Stomach (tissue), 9 donors: ENCODE data around the gene SLC25A51. TPM values are rescaled to one million over a fixed set of nuclear protein-coding genes. Genes with fewer than 3 reads are reported as not detected.
"Not testable (repeated sequence)": the region's sequence is repeated elsewhere in the genome, so short reads cannot be mapped to it uniquely, and the experiment has no call there.

ENCODE experiments used
- DNase-seq, 2 donors: peaks; one replicate each; pipeline versions ENCODE4 v3.0.0 to v3.0.0-alpha.2; 2013 to 2019
- H3K27ac ChIP-seq, 5 donors: fragments of 200-600 bp in 4 of 5; sonication (generic) in 4 of 5; one replicate each; pipeline ENCODE4 v1.5.1; 2013 to 2019; ENCODE audit warnings: mild to moderate bottlenecking in 1 of 5, moderate library complexity in 1 of 5
- H3K27me3 ChIP-seq, 3 donors: fragments of 200-600 bp; sonication (generic); one replicate each; pipeline ENCODE4 v1.5.1; 2017 to 2019; ENCODE audit warnings: mixed run types in 1 of 3
- H3K36me3 ChIP-seq, 4 donors: fragments of 200-600 bp; sonication (generic); 1 replicate in 3 of 4; 2 replicates in 1 of 4; pipeline ENCODE4 v1.5.1; 2016 to 2019
- H3K4me1 ChIP-seq, 4 donors: fragments of 200-600 bp; sonication (generic); one replicate each; pipeline ENCODE4 v1.5.1; 2016 to 2019
- H3K4me3 ChIP-seq, 4 donors: fragments of 200-600 bp; sonication (generic) in 3 of 4; one replicate each; pipeline ENCODE4 v1.5.1; 2016 to 2019; ENCODE audit warnings: mild to moderate bottlenecking in 1 of 4
- H3K9me3 ChIP-seq, 4 donors: fragments of 200-600 bp; sonication (generic); one replicate each; pipeline ENCODE4 v1.5.1; 2016 to 2019
- CTCF ChIP-seq, 7 experiments: fragments of 450-650 bp in 4 of 7; fragments of 200-600 bp in 3 of 7; sonication (generic) in 3 of 7; IDR thresholded peaks; one replicate each; pipeline ENCODE4 v1.5.1; 2016 to 2019; ENCODE audit warnings: antibody characterized with exemption in 7 of 7, control low read depth in 2 of 7, mild to moderate bottlenecking in 1 of 7
- EP300 ChIP-seq: sonication (generic); formaldehyde crosslinking; IDR thresholded peaks from one replicate; pipeline ENCODE4 v1.6.1; 2017; ENCODE audit warnings: antibody characterized with exemption
- POLR2A ChIP-seq, 4 donors: fragments of 450-650 bp; IDR thresholded peaks; one replicate each; pipeline ENCODE4 v1.6.1; 2016; ENCODE audit warnings: antibody characterized with exemption in 4 of 4, control low read depth in 2 of 4, mild to moderate bottlenecking in 1 of 4, moderate library complexity in 1 of 4
- POLR2AphosphoS5 ChIP-seq, 3 donors: sonication (generic); formaldehyde crosslinking; IDR thresholded peaks; one replicate each; pipeline ENCODE4 v1.6.1; 2016; ENCODE audit warnings: antibody characterized with exemption in 3 of 3
- WGBS, 5 donors: extraction: QIAGEN DNeasy Blood & Tissue Kit in 3 of 5; methylation state at CpG; one replicate each; pipeline versions ENCODE4 v1.1.5 to v1.1.7; 2013 to 2018; 5-methylcytosine and 5-hydroxymethylcytosine counted together
- intact Hi-C: fragments of 100-400 bp; cut with DNase I; formaldehyde crosslinking; loops from one replicate; pipeline ENCODE4 v1.15.1; 2023; ENCODE audit warnings: low total_unique reads
- polyA plus RNA-seq, 3 donors: library from polyadenylated mRNA; stranded (reverse); fragments of 200-250 nt; gene quantifications; one replicate each; pipeline ENCODE4 v1.2.3, GENCODE V29; 2013
- total RNA-seq, 5 donors: library from RNA; depleted of rRNA; stranded (reverse); fragments of >200 nt; gene quantifications; one replicate each; pipeline versions ENCODE4 v1.1.0 to v1.2.3, GENCODE V29; 2014 to 2016
- donor health status: healthy with polysubstance abuse.
- donor health status: Bipolar disorder and iron deficiency.
- donor health status: healthy.

SLC25A51 gene
- total and polyA plus RNA-seq, 8 donors = 3.5 to 41.5 (median 9.8) TPM

DNA sequence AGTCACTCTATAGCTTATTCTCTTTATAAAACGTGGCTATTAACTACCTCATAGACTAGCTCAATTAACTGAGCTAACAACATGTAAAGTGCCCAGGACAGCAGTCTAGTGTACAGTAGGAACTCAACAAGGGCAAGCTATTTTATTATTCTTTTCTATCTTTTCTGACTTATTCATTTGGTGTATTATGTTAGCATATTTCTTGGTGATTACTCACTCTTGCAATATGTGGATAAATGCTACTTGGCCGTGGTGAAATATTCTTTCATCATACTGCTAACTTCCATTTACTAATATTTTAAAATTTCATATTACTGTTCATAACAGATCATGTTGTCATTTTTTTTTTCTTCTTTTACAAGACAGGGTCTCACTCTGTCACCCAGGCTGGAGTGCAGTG, 4.9 kb downstream of the SLC25A51 start:
- Histone ChIP-seq H3K4me1 (peaks cover 10 to 23% (median 21%) of the 10 kb centered on the region in 4 donors), H3K27ac (no peak overlapping the region), H3K9me3 (no peaks in the 10 kb centered on the region), H3K27me3 (no peaks in the 10 kb centered on the region), H3K4me3 (no peak overlapping the region), H3K36me3 (peaks cover 23 to 64% (median 56%) of the 10 kb centered on the region in 4 donors)
- TF ChIP-seq POLR2A (IDR thresholded peaks at IDR 0.05) (no peak), CTCF (IDR thresholded peaks at IDR 0.05) (no peak), POLR2AphosphoS5 (IDR thresholded peaks at IDR 0.05) (no peak)
- no peak for DNase-seq
- intact Hi-C loops = no loop called here
- WGBS, 5 donors = 76 to 92% (median 85%) methylated on average over 2 of the region's 2 CpGs

DNA sequence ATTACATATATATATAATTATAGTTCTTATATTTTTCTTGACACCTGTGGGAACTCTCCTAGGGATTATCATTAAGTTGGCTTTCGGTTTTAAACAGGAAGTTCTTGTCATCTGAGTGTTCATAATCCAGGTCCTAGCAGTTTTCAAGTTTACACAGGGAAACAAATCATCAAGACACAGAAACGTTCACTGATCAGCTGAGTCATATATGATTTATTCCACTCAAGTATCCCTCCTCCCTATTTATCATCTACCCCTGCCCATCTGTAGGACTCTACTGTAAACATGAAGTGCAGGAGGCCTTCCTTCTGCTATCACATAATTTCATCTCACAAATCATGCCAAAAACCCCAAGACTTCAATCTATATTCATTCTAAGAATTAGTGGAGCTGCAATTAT, 6.3 kb downstream of the SLC25A51 start:
- intact Hi-C loops = no loop called here
- Histone ChIP-seq H3K9me3 (no peaks in the 10 kb centered on the region), H3K4me1 (peaks cover 6 to 16% (median 10%) of the 10 kb centered on the region in 4 donors), H3K4me3 (no peak overlapping the region), H3K36me3 (peaks cover 33 to 77% (median 69%) of the 10 kb centered on the region in 4 donors), H3K27ac (no peak overlapping the region), H3K27me3 (no peaks in the 10 kb centered on the region)
- TF ChIP-seq CTCF (IDR thresholded peaks at IDR 0.05) (no peak), EP300 (no peak), POLR2AphosphoS5 (IDR thresholded peaks at IDR 0.05) (no peak), POLR2A (IDR thresholded peaks at IDR 0.05) (no peak)
- WGBS, 5 donors = 38 to 47% (median 43%) methylated on average over 2 of the region's 2 CpGs
- no peak for DNase-seq

GRCh38 chr9:37892063-37892462, 11.9 kb downstream of the SLC25A51 start:
- WGBS, 5 donors = 75 to 88% (median 84%) methylated on average over 8 of the region's 8 CpGs

DNA sequence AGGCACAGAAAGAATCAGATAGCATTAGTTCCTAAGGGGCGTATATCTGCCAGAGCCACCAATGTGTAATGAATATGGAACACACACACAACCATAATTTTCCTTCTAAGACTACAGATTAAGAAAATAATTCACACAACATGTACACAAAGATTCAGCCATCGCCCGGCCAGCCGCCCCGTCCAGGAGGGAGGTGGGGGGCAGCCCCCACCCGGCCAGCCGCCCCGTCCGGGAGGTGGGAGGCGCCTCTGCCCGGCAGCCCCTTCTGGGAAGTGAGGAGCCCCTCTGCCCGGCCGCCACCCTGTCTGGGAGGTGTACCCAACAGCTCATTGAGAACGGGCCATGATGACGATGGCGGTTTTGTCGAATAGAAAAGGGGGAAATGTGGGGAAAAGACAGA, 12.9 kb downstream of the SLC25A51 start:
- intact Hi-C loops, H3K4me1 ChIP-seq, DNase-seq, H3K27me3 ChIP-seq, H3K27ac ChIP-seq, H3K4me3 ChIP-seq, H3K9me3 ChIP-seq: not testable (repeated sequence)
- 92 to 99% (median 97%) methylated on average over 13 to 17 of the region's 17 CpGs for WGBS, 5 donors
- H3K36me3 ChIP-seq = peaks cover 26 to 77% (median 72%) of the 10 kb centered on the region in 4 donors

More at GRCh38 chr9:37892063-37892462, 11.9 kb downstream of the SLC25A51 start:
- Histone ChIP-seq H3K27me3 (no peaks in the 10 kb centered on the region), H3K36me3 (peaks cover 26 to 81% (median 78%) of the 10 kb centered on the region in 4 donors), H3K4me1 (no peaks in the 10 kb centered on the region), H3K4me3 (no peak overlapping the region), H3K27ac (no peak overlapping the region), H3K9me3 (no peaks in the 10 kb centered on the region)
- intact Hi-C loops = no loop called here
- TF ChIP-seq POLR2AphosphoS5 (IDR thresholded peaks at IDR 0.05) (no peak), POLR2A (IDR thresholded peaks at IDR 0.05) (no peak), CTCF (IDR thresholded peaks at IDR 0.05) (no peak), EP300 (no peak)
- DNase-seq = no peak

DNA sequence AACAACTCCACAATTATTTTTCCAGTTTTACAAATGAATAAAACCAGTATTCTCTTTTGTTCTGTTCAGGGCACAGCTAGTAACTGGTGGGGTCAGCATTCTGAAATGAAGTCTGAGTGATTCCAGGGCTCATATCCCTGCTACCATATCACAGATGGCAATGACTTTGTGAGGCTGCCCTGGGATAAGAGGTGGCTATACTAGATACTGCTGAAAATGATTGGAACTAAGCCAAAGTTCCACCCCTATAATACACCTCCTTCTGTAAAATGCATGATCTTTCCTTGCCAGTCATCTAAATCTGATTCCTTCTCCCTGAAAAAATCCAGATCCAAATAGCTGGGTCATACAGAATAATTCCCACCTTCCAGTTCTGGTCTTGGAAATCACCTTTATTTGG, 14.4 kb downstream of the SLC25A51 start:
- Histone ChIP-seq H3K4me1 (no peaks in the 10 kb centered on the region), H3K27ac (no peak overlapping the region), H3K36me3 (peaks cover 24 to 69% (median 61%) of the 10 kb centered on the region in 4 donors), H3K27me3 (no peaks in the 10 kb centered on the region), H3K4me3 (no peak overlapping the region), H3K9me3 (no peaks in the 10 kb centered on the region)
- intact Hi-C loops = no loop called here
- DNase-seq = no peak
- TF ChIP-seq POLR2A (IDR thresholded peaks at IDR 0.05) (no peak), POLR2AphosphoS5 (IDR thresholded peaks at IDR 0.05) (no peak), EP300 (no peak)
